Stimulated activated CD4-positive, alpha-beta T cell treated with anti-CD3 and anti-CD28 coated beads, Interleukin-4, amount 100 ng/mL, for 24 hours (primary cell): Measurements from ENCODE around the gene SNTG2.

Source experiments
- DNase-seq: peaks from one replicate; pipeline ENCODE4 v3.0.0-alpha.2; 2020

Gene SNTG2

GRCh38 chr2:1152375-1152774, 201.7 kb downstream of the SNTG2 start:
- DNase-seq, result no peak

DNA sequence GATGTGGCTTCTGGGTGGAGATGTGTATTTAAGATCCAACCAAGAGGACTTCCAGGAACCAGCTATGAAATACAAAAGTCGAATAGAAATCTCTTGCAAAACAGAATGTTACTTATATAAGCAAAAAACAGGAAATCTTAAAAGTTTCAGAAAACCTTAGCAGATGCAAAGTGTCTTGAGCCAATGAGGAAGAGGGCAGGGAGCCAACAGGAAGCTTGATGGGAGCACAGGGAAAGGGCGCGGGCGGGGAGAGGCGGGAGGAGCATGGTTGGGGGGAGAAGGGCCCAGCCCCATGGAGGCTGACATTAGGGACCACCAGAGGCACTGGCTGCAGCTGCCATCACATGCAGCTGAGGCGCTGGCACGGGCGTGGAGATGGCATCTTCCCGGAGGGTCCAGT, 203.3 kb downstream of the SNTG2 start:
- no peak for DNase-seq

DNA sequence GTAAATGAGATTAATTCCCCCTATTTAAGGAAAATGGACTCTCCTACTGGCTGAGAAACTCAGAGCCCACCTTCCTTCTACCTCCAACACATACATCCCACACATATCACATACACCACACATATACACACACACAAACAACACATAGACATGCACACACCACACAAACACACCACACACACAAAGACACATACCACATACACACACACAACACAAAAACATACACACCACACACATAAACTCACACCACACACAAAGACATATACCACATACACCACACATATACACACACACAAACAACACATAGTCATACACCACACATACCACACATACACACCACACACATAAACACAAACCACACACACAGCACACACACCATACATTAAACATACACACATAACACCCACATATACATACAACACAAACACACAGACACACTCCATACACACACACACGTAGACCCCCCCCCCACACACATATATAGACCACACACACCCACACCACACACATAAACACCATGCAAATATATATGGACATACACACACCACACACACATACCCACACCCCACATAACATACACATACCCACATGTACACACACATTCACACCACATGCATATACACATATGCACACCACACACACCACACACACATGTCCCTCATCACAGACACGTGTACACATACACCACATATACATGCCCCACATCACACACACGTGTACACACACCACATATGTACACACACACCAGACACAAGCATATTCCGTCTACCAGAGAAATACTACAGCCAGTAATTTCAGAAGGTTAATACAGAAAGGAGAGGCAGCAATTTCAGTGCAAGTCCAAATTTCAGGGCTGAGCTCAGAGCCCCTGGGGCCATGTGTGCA, 204.3 kb downstream of the SNTG2 start:
- no peak for DNase-seq

DNA sequence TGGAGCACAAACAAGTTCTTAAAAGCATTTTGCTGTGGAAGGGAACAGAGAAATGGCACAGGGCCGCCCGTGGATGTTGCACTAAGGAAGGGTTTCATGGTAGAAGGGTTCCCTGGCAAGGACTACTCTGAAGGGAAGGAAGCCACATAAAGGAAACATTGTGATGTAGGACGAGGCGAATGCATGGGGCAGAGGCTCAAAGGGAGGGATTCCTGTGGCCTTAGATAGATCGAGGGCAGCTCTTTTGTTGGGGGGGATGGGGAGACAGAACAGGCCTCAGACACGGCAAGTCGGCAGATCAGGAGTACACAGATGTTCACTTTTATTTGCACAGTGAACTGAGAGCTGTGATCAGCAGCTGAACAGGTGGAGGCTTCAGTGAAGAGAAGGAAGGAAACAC, 205.4 kb downstream of the SNTG2 start:
- no peak for DNase-seq

DNA sequence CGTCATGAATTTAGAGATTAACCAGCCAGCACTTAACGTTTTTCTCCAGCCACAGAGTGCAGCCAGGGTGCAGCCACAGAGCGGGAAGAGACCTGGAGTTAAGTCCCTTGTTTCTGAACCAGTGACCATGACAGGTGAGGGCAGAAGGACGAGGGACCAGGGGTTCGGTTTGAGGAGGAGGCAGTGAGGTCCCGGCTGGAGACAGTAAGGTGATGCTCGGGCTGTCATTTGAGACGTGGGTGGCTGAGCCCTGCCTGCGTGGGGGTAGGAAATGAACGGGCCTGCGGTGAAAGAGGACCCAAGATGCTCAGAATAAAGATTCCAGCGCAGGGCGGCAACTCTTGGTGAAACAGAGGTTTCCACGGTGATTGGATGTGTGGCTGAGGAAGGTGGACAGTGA, 205.9 kb downstream of the SNTG2 start:
- no peak for DNase-seq

DNA sequence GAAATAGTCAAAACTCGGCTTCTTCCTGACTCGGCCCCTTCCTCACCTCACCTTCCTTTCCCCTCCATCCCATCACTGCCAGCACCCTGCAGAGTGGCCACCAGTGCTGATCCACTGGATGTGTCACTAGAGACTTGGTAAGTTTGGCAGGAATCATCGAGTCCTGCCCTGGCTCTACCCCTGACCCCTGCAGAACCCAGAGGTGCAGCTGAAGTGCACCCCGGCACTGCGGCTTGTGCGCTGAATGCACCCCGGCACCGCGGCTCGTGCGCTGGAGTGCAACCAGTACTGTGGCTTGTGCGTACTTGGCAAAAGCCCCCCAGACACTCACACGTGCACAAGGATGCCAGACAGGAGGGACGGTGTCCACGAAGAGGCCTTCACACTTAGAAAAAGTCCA, 206.5 kb downstream of the SNTG2 start:
- DNase-seq, result no peak

DNA sequence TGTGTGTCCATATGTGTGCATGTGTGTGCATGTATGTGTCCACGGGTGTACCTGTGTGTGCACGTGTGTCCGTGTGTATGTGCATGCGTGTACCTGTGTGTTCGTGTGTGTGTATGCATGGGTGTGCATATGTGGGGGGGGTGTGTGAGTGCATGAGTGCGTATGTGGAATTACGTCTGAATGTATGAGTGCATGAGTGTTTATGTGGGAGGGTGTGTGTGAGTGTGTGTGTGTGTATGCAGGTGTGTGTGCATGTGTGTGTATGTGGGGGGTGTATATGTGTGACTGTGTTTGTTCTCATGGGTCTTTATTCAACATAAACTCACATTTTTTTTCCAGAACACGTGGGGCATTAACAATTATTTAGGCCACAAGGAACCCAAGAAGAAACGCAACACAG, 208.4 kb downstream of the SNTG2 start:
- DNase-seq, result no peak

GRCh38 chr2:1162246-1162645, 211.6 kb downstream of the SNTG2 start:
- DNase-seq, result no peak

DNA sequence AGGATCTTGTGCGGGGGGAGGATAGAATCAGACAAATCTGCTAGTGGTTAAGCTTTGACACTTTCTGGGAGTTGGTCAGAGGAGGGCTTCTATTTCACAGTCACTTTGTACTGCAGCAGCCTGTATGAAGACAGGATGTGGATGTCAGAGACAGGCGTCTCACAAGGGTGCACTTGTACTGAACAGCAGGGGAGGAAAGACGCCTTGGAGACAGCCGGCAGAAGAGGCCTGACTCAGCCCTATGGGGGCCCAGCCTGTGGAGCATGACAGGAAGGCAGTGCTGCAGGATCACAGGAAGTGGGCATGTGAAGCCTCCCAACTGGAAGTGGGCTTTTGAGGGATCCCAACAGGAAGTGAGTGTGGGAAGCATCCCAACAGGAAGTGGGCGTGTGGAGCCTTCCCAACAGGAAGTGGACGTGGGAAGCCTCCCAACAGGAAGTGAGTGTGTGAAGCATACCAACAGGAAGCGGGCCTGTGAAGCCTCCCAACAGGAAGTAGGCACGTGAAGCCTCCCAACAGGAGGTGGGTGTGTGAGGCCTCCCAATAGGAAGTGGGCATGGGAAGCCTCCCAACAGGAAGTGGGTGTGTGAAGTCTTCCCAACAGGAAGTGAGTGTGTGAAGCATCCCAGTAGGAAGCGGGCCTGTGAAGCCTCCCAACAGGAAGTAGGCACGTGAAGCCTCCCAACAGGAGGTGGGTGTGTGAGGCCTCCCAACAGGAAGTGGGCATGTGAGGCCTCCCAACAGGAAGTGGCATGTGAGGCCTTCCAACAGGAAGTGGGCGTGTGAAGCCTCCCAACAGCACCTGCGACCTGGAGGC, 212.3 kb downstream of the SNTG2 start:
- DNase-seq, result peak; percentile 20

DNA sequence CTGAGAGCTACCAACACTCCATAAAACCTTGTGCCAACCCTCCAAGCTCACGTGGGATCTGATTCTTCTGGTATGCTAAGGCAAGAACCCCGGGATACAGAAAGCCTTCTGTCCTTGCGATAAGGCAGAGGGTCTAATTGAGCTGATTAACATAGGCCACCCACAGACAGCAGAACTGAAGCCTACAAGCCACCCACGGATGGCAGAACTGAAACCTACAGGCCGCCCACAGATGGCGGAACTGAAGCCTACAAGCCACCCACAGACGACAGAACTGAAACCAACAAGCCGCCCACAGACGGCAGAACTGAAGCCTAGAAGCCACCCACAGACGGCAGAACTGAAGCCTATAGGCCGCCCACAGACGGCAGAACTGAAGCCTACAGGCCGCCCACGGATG, 216.3 kb downstream of the SNTG2 start:
- DNase-seq, result no peak

DNA sequence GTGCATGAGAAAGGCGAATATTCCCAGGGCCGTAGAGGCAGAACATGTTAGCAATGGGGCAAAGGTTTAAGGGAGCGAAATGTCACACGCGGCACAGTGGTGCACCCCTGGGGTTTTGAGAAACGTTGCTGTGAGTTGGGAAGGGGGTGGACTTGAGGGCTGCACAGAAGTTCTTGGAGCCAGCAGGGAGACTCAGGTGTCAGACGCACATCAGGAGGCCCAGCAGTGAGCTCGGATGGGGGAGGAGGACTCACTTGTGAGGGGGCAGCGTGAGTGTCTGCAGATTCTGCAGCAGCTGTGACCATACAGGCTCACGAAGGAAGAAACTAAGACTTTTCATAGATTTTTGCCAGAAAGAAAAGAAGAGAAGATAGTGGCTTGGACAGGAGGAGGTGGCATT, 218.2 kb downstream of the SNTG2 start:
- DNase-seq, result no peak

DNA sequence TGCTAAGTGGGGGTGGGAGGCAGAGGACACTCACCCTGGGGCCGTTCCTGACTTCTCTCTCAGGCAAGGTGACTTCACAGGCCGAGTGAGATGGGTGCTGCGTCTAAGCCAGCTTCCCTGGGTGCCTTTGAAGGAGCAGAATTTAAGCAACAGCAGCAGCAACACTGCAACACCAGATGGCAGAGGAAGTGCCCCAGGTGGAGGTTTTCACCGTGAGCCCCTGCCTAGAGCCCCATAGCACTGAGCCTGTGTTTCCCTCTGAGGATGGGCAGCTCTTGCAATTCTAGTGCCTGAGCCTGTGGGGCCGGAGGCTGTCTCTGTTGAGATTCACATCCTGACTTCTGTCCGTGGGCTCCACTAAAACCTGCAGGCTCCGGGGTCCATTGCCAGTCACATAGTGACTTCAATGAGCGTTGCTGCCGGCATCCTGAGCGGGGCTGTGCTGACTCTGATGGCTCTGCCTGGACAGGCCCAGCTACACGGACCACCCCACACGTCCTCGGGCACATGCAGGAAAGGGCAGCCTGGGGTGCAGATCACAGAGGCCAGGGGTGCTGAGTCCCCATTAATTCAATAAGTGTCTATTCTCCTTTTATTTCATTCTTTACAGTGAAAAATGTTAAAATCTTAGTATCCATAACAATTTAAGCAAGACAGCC, 218.8 kb downstream of the SNTG2 start:
- DNase-seq, result no peak

GRCh38 chr2:1170241-1170640, 219.6 kb downstream of the SNTG2 start:
- DNase-seq, result no peak

- DNase-seq, result no peak
Measured at GRCh38 chr2:1170711-1171110, 220.1 kb downstream of the SNTG2 start.

GRCh38 chr2:1173528-1173927, 222.9 kb downstream of the SNTG2 start:
- DNase-seq, result no peak

DNA sequence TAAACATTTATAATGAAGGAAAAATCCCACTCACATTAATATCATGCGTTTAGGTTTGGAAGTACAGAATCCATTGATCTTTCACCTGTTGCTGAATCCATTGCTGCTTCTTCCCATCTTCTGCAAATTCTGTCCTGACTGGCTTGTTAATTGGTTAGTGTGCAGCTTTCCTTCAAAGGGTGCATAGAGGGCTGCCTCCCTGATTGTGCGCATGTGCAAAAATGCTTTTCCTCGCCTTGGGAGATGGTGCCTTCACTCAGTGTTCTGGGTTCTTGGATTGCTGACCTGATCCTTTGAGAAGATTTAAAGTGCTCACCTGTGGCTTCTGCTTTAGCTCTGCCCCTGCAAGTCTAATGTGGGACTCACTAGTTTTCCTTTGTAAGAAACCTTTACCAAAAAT, 231.2 kb downstream of the SNTG2 start:
- no peak for DNase-seq

GRCh38 chr2:1183300-1183699, 232.7 kb downstream of the SNTG2 start:
- no peak for DNase-seq

- no peak for DNase-seq
Measured at GRCh38 chr2:1186421-1186820, 235.8 kb downstream of the SNTG2 start.

DNA sequence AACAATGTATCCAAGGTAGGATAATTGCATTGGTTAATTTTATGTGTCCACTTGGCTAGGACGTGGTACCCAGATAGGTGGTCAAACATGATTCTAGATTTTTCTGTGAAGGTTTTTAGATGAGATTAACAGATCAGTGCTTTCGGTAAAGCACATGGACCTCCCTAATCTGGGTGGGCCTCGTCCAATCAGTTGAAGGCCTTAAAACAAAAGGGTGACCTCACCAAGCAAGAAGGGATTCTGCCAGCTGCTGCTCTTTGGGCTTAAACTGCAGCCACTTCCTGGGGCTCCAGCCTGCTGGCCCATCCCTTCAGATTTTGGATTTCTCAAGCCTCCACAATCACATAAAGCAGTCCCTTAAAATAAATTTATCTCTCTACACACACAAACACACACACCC, 236.5 kb downstream of the SNTG2 start:
- no peak for DNase-seq

GRCh38 chr2:1192121-1192520, 241.5 kb downstream of the SNTG2 start:
- DNase-seq, result no peak

- no peak for DNase-seq
Measured at GRCh38 chr2:1193801-1194200, 243.2 kb downstream of the SNTG2 start.

DNA sequence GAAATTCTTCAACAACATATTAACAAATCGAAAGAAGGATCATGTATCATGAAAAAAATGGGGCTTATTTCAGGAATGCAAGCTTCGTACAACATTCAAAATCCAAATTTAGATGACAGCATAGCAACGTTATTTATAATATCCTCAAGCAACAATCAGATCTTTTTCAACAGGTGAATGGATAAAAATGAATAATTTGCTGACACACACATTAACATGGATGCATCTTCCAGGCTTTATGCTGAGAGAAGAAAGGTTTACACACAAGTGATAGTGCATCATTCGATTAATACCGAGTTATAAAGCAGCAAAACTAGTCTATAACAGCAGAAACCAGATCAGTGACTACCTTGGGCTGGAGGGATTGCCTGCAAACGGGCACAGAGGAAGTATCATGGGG, 253.1 kb downstream of the SNTG2 start:
- no peak for DNase-seq

DNA sequence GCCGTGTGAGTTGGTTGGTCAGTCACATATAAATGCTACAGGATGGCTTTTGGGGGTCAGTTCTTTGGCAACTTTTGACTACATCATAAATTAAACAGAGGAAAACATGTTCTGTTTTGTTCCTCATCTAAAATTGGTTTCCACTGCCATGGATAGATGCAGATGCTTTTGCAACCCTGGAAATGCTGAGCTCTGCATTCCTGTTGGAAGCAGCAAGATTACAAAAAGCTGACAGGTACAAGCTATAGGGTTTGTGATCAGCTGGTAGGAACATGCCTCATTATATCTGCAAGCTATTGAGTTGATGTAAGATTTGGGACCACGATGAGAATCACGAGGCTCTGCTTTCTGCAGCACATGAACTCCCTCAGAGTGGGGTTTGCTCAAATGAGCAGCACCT, 255.2 kb downstream of the SNTG2 start:
- no peak for DNase-seq
